RWPE1 (cell line): ENCODE data around the gene BICDL1.
"Not testable (repeated sequence)": the region's sequence is repeated elsewhere in the genome, so short reads cannot be mapped to it uniquely, and the experiment has no call there.

Source experiments
- CTCF ChIA-PET: fragments of 350-600 bp; sonication (Branson Sonifier 250); formaldehyde crosslinking; extraction: SDS; loops from one replicate; lab custom pipeline; 2021; lab: Yijun Ruan, JAX
- POLR2A ChIA-PET: fragments of 400-600 bp; formaldehyde crosslinking; extraction: SDS; loops from one replicate; lab custom pipeline; 2020; ENCODE audit warnings: antibody characterized with exemption; ENCODE audit not compliant: low non-redundant PET; lab: Yijun Ruan, JAX
- DNase-seq: peaks from one replicate; pipeline ENCODE4 v3.0.0; 2012; ENCODE audit warnings: low spot score
- H3K27ac ChIP-seq: fragments of 450-650 bp; 2 replicates; pipeline ENCODE4 v1.5.1; 2017
- TF ChIP-seq, protein P1 (sequence below): fragments of 450-650 bp; conservative IDR thresholded peaks from 2 replicates; pipeline ENCODE4 v1.5.1; 2017; ENCODE audit warnings: low read depth, mild to moderate bottlenecking

The BICDL1 gene

DNA sequence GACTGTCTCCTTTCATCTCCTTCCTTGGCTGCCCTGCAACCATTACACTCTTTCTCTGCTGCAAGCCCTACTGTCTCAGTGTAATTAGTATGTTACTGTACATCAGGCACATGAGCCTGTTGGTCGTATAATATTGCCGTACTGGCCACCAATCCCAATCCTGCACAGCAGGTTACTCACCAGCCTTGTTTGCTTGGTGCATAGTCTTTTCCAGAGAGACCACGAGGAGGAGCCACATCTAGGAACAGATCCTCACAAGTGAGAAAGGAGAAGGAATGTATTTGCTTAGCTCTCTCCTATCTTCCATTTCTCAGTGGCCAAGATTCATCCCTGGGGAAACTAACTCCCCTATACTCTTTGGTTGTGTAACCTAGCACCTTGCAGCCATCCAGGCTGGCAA, 33.0 kb upstream of the BICDL1 start:
- ChIA-PET POLR2A (no interaction called here), CTCF (no interaction called here)
- no peak overlapping the region for H3K27ac ChIP-seq
- TF ChIP-seq, protein P1, sequence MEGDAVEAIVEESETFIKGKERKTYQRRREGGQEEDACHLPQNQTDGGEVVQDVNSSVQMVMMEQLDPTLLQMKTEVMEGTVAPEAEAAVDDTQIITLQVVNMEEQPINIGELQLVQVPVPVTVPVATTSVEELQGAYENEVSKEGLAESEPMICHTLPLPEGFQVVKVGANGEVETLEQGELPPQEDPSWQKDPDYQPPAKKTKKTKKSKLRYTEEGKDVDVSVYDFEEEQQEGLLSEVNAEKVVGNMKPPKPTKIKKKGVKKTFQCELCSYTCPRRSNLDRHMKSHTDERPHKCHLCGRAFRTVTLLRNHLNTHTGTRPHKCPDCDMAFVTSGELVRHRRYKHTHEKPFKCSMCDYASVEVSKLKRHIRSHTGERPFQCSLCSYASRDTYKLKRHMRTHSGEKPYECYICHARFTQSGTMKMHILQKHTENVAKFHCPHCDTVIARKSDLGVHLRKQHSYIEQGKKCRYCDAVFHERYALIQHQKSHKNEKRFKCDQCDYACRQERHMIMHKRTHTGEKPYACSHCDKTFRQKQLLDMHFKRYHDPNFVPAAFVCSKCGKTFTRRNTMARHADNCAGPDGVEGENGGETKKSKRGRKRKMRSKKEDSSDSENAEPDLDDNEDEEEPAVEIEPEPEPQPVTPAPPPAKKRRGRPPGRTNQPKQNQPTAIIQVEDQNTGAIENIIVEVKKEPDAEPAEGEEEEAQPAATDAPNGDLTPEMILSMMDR: no peak
- no peak for DNase-seq

DNA sequence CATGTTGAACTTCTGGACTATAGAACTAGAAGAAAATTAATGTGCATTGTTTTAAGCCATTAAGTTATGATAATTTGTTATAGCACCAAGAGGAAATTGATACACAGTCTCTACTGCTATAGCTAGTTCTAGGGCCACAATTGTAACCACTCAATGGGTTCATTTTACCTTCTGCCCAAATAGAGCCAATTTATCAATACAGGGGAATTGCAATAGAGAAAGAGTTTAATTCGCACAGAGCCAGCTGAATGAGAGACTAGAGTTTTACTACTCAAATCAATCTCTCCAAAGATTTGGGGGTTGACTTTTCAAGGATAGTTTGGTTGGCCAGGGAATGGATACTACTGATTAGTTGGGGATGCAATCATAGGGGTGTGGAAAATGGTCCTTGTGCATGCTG, 31.9 kb upstream of the BICDL1 start:
- no peak for DNase-seq
- POLR2A ChIA-PET: no interaction called here
- CTCF ChIA-PET: no interaction called here
- TF ChIP-seq, protein P1: no peak
- no peak overlapping the region for H3K27ac ChIP-seq

DNA sequence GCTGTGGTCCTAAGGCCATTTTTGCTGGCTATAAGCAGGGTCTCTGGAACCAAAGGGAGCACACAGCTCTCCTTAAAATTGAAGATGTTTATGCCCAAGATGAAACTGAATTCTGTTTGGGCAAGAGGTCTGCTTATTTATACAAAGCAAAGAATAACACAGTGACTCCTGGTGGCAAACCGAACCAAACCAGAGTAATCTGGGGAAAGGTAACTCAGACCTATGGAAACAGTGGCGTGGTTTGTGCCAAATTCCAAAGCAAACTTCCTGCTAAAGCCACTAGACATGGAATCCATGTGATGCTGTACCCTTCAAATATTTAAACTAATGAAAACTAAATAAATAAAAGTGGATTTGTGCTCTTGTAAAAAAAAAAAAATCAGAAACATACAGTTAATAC, 29.6 kb upstream of the BICDL1 start:
- ChIA-PET CTCF (no interaction called here), POLR2A (no interaction called here)
- DNase-seq: no peak
- H3K27ac ChIP-seq: no peak overlapping the region
- TF ChIP-seq, protein P1: no peak

DNA sequence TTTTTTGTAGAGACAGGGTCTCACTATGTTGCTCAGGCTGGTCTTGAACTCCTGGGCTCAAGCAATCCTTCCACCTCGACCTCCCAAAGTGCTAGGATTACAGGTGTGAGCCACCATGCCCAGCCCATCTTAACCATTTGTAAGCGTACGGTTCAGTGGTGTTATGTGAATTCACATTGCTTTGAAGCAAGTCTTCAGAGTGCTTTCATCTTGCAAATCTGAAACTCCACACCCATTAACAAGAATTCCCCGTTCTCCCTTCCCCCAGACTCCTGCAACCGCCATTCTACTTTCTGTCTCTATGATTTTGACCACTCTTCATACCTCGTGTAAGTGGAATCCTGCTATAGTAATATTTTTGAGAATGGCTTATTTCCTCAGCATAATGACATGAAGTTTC, 24.9 kb upstream of the BICDL1 start:
- H3K27ac ChIP-seq: no peak overlapping the region
- no peak for DNase-seq
- TF ChIP-seq, protein P1: no peak
- POLR2A ChIA-PET: no interaction called here
- CTCF ChIA-PET: no interaction called here

DNA sequence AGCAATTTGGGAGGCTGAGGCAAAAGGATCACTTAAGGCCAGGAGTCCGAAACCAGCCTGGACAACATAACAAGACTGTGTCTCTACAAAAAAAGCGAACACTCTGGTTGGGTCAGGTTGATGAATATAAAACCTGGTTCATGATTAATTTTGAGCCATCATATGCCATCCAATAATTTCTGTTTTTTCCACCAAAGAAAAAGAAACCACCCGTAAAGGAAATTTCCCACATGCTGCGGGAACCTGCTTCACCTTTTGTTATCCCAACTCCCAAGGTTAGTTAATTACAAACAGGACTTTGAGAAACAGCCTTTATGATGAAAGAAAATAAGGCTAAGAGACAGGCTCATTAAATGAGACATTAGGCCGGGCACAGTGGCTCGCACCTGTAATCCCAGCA, 24.1 kb upstream of the BICDL1 start:
- TF ChIP-seq, protein P1: no peak
- no peak overlapping the region for H3K27ac ChIP-seq
- DNase-seq: no peak
- CTCF ChIA-PET: no interaction called here
- POLR2A ChIA-PET: no interaction called here

DNA sequence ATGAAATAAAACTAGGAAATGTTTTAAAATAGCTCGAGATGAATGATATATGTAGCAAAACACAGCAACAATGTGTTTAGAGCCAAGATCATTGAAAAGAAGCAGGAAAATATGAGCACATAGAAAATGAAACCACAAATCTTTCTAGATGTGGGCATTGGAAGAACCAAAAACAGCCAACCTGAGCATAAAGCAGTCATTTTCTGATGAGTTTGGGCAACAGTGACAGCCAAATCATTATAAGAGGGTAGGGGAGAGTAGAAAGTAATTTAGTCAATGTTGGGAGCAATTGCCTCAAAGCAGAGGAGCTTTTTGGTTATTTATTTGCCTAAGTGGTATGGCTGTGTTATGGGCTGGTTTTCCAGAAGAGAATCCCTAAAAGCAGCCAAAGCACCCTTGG, 8.8 kb upstream of the BICDL1 start:
- TF ChIP-seq, protein P1: no peak
- no peak overlapping the region for H3K27ac ChIP-seq
- CTCF ChIA-PET: interaction anchor here (0.6 kb wide), 1 partner anchor 132 kb away, joined by 3 read pairs; no protein-coding TSS in a partner anchor
- no peak for DNase-seq
- POLR2A ChIA-PET: no interaction called here

DNA sequence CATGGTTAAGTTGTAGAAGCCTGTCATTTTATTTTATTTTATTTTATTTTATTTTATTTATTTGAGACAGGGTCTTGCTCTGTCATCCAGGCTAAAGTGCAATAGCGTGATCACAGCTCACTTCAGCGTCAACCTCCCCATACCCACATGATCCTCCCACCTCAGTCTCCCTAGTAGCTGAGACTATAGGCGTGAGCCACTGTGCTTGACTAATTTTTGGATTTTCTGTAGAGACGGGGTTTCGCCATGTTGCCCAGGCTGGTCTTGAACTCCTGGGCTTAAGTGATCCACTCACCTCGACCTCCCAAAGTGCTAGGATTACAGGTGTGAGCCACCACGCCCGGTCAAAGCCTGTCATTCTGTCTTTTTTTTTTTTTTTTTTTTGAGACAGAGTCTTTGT, 8.3 kb upstream of the BICDL1 start:
- H3K27ac ChIP-seq, POLR2A ChIA-PET, DNase-seq: not testable (repeated sequence)
- CTCF ChIA-PET: interaction anchor here (0.6 kb wide), 1 partner anchor 131 kb away, joined by 3 read pairs; no protein-coding TSS in a partner anchor
